Gastrocnemius medialis (tissue), 4 donors: ENCODE measurements around the gene SLC22A15.

ENCODE experiments used
- POLR2A ChIP-seq, 2 donors: fragments of 450-650 bp; IDR thresholded peaks; one replicate each; pipeline ENCODE4 v1.6.1; 2017; ENCODE audit warnings: antibody characterized with exemption in 2 of 2, mild to moderate bottlenecking in 2 of 2, moderate library complexity in 2 of 2
- TF ChIP-seq, protein P1 (sequence below), 5 experiments: fragments of 450-650 bp in 3 of 5; fragments of 200-600 bp in 2 of 5; sonication (generic) in 2 of 5; IDR thresholded peaks in 4 of 5; conservative IDR thresholded peaks in 1 of 5; 1 replicate in 4 of 5; 2 replicates in 1 of 5; pipeline ENCODE4 v1.5.1; 2016 to 2019; ENCODE audit warnings: antibody characterized with exemption in 5 of 5, mild to moderate bottlenecking in 3 of 5, moderate library complexity in 3 of 5

DNA sequence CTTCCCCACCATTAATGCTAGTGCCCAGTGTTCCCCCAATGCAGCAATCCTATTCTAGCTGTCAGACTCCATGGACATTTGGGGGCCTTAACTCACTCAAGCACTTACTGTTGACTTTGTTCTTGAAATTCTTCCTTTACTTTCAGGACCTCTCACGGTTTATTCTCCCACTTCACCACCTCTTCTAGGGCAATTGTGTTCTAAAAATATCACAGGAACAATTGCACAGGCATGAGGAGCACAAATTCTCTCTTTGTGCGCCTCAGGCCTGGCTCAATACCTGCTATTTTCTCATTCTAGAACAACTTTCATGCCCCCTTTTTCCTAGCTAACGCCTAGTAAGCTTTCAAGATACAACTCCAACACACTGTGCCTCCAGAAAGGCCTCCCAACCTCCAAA lies 142.2 kb downstream of the SLC22A15 start:
- TF ChIP-seq, protein P1, sequence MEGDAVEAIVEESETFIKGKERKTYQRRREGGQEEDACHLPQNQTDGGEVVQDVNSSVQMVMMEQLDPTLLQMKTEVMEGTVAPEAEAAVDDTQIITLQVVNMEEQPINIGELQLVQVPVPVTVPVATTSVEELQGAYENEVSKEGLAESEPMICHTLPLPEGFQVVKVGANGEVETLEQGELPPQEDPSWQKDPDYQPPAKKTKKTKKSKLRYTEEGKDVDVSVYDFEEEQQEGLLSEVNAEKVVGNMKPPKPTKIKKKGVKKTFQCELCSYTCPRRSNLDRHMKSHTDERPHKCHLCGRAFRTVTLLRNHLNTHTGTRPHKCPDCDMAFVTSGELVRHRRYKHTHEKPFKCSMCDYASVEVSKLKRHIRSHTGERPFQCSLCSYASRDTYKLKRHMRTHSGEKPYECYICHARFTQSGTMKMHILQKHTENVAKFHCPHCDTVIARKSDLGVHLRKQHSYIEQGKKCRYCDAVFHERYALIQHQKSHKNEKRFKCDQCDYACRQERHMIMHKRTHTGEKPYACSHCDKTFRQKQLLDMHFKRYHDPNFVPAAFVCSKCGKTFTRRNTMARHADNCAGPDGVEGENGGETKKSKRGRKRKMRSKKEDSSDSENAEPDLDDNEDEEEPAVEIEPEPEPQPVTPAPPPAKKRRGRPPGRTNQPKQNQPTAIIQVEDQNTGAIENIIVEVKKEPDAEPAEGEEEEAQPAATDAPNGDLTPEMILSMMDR (IDR thresholded peaks at IDR 0.05 in 4 of 5, conservative IDR thresholded peaks at IDR 0.05 in 1 of 5) = no peak
- TF ChIP-seq POLR2A (IDR thresholded peaks at IDR 0.05) = no peak
